ENCODE data around the gene NFYA. TPM values are rescaled to one million over a fixed set of nuclear protein-coding genes. Genes with fewer than 3 reads are reported as not detected.

The NFYA gene
- polyA plus RNA-seq, 1 donor from 2014 or later, result 22.1 TPM

DNA sequence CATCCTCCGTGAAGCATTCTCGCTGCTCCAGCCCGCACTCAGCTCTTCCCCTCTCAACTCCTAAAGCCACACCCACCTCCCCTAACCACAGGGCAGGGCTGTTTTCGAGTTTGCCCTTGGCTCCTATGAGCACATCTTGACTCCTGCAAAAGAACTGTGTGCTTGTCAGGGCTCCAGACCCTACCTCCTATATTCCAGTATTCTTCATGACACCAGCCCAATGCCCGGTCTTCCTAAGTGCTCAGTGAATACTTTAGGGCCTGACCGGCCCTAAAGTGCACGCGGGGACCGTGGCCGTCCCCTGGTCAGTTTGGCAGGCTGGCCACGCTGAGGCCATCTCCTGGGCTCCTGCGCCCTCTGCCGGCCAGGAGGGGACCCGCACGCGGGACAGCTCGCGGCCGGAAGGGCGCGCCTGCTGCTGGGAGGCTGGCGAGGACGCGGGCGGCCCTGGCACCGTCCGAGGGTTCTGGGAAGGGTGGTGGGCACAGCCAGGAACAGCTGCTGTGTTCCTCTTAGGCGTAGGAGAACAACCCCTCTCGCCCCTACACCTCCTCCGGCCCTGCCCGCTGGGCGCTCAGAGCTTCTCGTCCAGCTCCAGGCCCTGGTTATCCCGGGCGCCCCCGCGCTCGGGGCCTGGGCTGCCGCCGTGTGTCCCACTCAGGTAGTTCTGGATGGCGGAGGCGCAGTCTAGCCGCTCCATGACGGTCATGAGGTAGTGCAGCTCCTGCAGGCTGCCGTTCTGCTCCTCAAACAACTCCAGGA, 44.8 kb upstream of the NFYA start:
- H3F3A ChIP-seq (ENCODE audit: insufficient read depth, low read length, poor library complexity, severe bottlenecking), result no peaks in the 10 kb centered on the region
- no peaks in the 10 kb centered on the region for H3K9me2 ChIP-seq (ENCODE audit: insufficient read depth, low read length)
- H4K20me1 ChIP-seq (ENCODE audit: insufficient read depth), result no peaks in the 10 kb centered on the region
- no peak overlapping the region for H3K4me2 ChIP-seq (ENCODE audit: low read length)
- no peak overlapping the region for H2AFZ ChIP-seq (ENCODE audit: low read depth, low read length)
- no peaks in the 10 kb centered on the region for H3K36me3 ChIP-seq (ENCODE audit: insufficient read depth, low read length)
- TF ChIP-seq EZH2 (IDR thresholded peaks at IDR 0.05; ENCODE audit: borderline replicate concordance, insufficient read depth, low read length, poor library complexity, severe bottlenecking) (no peak), EP300 (conservative IDR thresholded peaks at IDR 0.05; ENCODE audit: poor library complexity, severe bottlenecking) (no peak), POLR2AphosphoS5 (IDR thresholded peaks at IDR 0.05) (no peak), RAD21 (conservative IDR thresholded peaks at IDR 0.05) (peak; percentile 94), SMC3 (conservative IDR thresholded peaks at IDR 0.05; ENCODE audit: poor library complexity) (peak; percentile 96), TAF1 (IDR thresholded peaks at IDR 0.05; ENCODE audit: low read depth) (no peak), MXI1 (conservative IDR thresholded peaks at IDR 0.05; ENCODE audit: poor library complexity, severe bottlenecking) (no peak)
- TF ChIP-seq, protein P1, sequence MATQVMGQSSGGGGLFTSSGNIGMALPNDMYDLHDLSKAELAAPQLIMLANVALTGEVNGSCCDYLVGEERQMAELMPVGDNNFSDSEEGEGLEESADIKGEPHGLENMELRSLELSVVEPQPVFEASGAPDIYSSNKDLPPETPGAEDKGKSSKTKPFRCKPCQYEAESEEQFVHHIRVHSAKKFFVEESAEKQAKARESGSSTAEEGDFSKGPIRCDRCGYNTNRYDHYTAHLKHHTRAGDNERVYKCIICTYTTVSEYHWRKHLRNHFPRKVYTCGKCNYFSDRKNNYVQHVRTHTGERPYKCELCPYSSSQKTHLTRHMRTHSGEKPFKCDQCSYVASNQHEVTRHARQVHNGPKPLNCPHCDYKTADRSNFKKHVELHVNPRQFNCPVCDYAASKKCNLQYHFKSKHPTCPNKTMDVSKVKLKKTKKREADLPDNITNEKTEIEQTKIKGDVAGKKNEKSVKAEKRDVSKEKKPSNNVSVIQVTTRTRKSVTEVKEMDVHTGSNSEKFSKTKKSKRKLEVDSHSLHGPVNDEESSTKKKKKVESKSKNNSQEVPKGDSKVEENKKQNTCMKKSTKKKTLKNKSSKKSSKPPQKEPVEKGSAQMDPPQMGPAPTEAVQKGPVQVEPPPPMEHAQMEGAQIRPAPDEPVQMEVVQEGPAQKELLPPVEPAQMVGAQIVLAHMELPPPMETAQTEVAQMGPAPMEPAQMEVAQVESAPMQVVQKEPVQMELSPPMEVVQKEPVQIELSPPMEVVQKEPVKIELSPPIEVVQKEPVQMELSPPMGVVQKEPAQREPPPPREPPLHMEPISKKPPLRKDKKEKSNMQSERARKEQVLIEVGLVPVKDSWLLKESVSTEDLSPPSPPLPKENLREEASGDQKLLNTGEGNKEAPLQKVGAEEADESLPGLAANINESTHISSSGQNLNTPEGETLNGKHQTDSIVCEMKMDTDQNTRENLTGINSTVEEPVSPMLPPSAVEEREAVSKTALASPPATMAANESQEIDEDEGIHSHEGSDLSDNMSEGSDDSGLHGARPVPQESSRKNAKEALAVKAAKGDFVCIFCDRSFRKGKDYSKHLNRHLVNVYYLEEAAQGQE (IDR thresholded peaks at IDR 0.05; ENCODE audit: borderline replicate concordance), result no peak
- TF ChIP-seq, protein P2, sequence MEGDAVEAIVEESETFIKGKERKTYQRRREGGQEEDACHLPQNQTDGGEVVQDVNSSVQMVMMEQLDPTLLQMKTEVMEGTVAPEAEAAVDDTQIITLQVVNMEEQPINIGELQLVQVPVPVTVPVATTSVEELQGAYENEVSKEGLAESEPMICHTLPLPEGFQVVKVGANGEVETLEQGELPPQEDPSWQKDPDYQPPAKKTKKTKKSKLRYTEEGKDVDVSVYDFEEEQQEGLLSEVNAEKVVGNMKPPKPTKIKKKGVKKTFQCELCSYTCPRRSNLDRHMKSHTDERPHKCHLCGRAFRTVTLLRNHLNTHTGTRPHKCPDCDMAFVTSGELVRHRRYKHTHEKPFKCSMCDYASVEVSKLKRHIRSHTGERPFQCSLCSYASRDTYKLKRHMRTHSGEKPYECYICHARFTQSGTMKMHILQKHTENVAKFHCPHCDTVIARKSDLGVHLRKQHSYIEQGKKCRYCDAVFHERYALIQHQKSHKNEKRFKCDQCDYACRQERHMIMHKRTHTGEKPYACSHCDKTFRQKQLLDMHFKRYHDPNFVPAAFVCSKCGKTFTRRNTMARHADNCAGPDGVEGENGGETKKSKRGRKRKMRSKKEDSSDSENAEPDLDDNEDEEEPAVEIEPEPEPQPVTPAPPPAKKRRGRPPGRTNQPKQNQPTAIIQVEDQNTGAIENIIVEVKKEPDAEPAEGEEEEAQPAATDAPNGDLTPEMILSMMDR (IDR thresholded peaks at IDR 0.05; ENCODE audit: poor library complexity, severe bottlenecking), result peak; percentile 96
- H3K9ac ChIP-seq (ENCODE audit: low read length), result no peak overlapping the region
- H3K9me3 ChIP-seq (ENCODE audit: low read length), result no peaks in the 10 kb centered on the region
- H3K27ac ChIP-seq (ENCODE audit: low read length), result no peak overlapping the region
- H3K27me3 ChIP-seq (ENCODE audit: insufficient read depth, low read depth, low read length), result peaks cover 11% of the 10 kb centered on the region
- no peaks in the 10 kb centered on the region for H3K79me2 ChIP-seq (replicated peaks; ENCODE audit: insufficient read depth, low read length)
- peak overlapping the region; percentile 40 for H3K4me3 ChIP-seq (ENCODE audit: low read length)

DNA sequence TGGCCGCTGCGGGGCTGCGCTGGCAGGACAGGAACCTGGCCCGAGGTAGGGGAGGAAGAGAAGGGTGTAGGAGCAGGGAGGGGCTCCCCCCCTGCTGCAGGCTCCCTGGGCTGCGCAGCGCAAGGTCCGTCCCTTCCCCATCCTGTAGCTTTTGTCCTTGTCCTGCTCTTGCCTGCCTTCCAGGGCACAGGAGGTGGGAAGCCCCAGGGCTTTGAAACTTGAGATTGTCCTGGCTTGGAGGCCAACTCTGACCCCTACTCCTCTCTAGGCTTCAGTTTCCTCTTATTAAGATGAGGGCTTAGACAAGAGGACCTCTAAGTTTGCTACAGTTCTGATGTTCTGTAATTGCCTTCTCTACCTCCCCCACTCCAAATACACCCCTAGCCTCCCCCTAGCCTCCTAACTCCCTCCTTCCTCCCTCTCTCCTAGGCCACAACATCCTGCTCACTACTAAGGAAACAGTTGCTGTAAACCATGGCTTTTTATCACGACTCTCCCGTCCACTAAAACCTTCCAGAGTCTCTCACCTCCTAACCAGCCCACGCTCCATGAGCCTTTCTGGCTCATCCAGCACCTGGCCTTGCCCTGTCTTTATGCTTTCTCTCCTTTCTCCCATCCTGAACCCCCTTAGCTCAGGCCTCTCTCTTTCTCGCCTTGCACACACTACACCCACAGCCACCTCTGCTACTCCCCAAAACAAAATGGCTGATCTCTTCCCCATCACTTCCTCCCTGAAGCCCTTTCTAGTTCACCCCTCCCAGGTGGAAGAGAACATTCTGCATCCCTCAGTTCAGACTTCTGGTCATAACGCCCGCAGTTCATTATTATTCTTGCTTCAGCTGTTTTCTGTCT, 44.0 kb upstream of the NFYA start:
- Histone ChIP-seq H3K4me2 (ENCODE audit: low read length) (no peak overlapping the region), H3K27me3 (ENCODE audit: insufficient read depth, low read depth, low read length) (peaks cover 11% of the 10 kb centered on the region), H3K4me3 (ENCODE audit: low read length) (peak overlapping the region; percentile 40), H3K79me2 (replicated peaks; ENCODE audit: insufficient read depth, low read length) (no peaks in the 10 kb centered on the region), H3F3A (ENCODE audit: insufficient read depth, low read length, poor library complexity, severe bottlenecking) (no peaks in the 10 kb centered on the region), H4K20me1 (ENCODE audit: insufficient read depth) (no peaks in the 10 kb centered on the region), H3K9me2 (ENCODE audit: insufficient read depth, low read length) (no peaks in the 10 kb centered on the region), H3K9me3 (ENCODE audit: low read length) (no peaks in the 10 kb centered on the region), H3K27ac (ENCODE audit: low read length) (no peak overlapping the region), H3K36me3 (ENCODE audit: insufficient read depth, low read length) (no peaks in the 10 kb centered on the region), H3K9ac (ENCODE audit: low read length) (no peak overlapping the region), H2AFZ (ENCODE audit: low read depth, low read length) (no peak overlapping the region)
- TF ChIP-seq POLR2AphosphoS5 (IDR thresholded peaks at IDR 0.05), result no peak
- no peak for TF ChIP-seq EZH2 (IDR thresholded peaks at IDR 0.05; ENCODE audit: borderline replicate concordance, insufficient read depth, low read length, poor library complexity, severe bottlenecking)
- TF ChIP-seq SMC3 (conservative IDR thresholded peaks at IDR 0.05; ENCODE audit: poor library complexity), result no peak
- TF ChIP-seq, protein P1 (IDR thresholded peaks at IDR 0.05; ENCODE audit: borderline replicate concordance), result no peak
- no peak for TF ChIP-seq MXI1 (conservative IDR thresholded peaks at IDR 0.05; ENCODE audit: poor library complexity, severe bottlenecking)
- no peak for TF ChIP-seq TAF1 (IDR thresholded peaks at IDR 0.05; ENCODE audit: low read depth)
- TF ChIP-seq, protein P2 (IDR thresholded peaks at IDR 0.05; ENCODE audit: poor library complexity, severe bottlenecking), result no peak
- no peak for TF ChIP-seq EP300 (conservative IDR thresholded peaks at IDR 0.05; ENCODE audit: poor library complexity, severe bottlenecking)
- no peak for TF ChIP-seq RAD21 (conservative IDR thresholded peaks at IDR 0.05)

Data from neural cell (in vitro differentiated cells).